DOHH2 (cell line): Measurements from ENCODE around the gene POU2F3.
A peak's percentile ranks its signal among the peaks of the same experiment; 100 is the strongest.

ENCODE experiments used
- H3F3A ChIP-seq: fragments of 200-600 bp; sonication (generic), shearing (Covaris generic); 2 replicates; pipeline ENCODE4 v1.6.0; 2016; ENCODE audit warnings: antibody characterized with exemption, mild to moderate bottlenecking; ENCODE audit not compliant: control insufficient read depth, insufficient read depth
- H3K27ac ChIP-seq: fragments of 200-600 bp; sonication (generic); 2 replicates; pipeline ENCODE4 v1.5.1; 2014; ENCODE audit warnings: low read depth, mild to moderate bottlenecking, low read length, moderate library complexity
- H3K27me3 ChIP-seq: fragments of 200-600 bp; sonication (generic); 2 replicates; pipeline ENCODE4 v1.6.1; 2014; ENCODE audit warnings: mild to moderate bottlenecking, low read length, mixed read lengths; ENCODE audit not compliant: control insufficient read depth
- H3K36me3 ChIP-seq: fragments of 200-600 bp; sonication (generic); 2 replicates; pipeline ENCODE4 v1.6.1; 2014; ENCODE audit warnings: mild to moderate bottlenecking, low read length, moderate library complexity, mixed read lengths; ENCODE audit not compliant: control insufficient read depth
- H3K4me1 ChIP-seq: fragments of 200-600 bp; sonication (generic); 2 replicates; pipeline ENCODE4 v1.6.1; 2014; ENCODE audit warnings: mild to moderate bottlenecking, low read length, mixed read lengths; ENCODE audit not compliant: control insufficient read depth
- H3K4me2 ChIP-seq: fragments of 200-600 bp; sonication (generic); 2 replicates; pipeline ENCODE4 v1.6.0; 2014; ENCODE audit warnings: mild to moderate bottlenecking, low read length, moderate library complexity
- H3K4me3 ChIP-seq: fragments of 200-600 bp; sonication (generic); 2 replicates; pipeline ENCODE4 v1.5.1; 2014; ENCODE audit warnings: mild to moderate bottlenecking, low read length, mixed read lengths
- H3K79me2 ChIP-seq: fragments of 200-600 bp; sonication (generic); 2 replicates; pipeline ENCODE4 v1.6.1; 2014; ENCODE audit warnings: mild to moderate bottlenecking, low read length, mixed read lengths; ENCODE audit not compliant: control insufficient read depth
- H3K9me2 ChIP-seq: fragments of 200-600 bp; sonication (generic); replicated peaks from 2 replicates; pipeline ENCODE4 v1.6.1; 2014; ENCODE audit warnings: mild to moderate bottlenecking, low read length, mixed read lengths; ENCODE audit not compliant: control insufficient read depth
- H3K9me3 ChIP-seq: fragments of 200-600 bp; sonication (generic); 2 replicates; pipeline ENCODE4 v1.6.1; 2014; ENCODE audit warnings: antibody characterized with exemption, low read length, mixed read lengths; ENCODE audit not compliant: control insufficient read depth, insufficient read depth
- H4K20me1 ChIP-seq: fragments of 200-600 bp; sonication (generic); 2 replicates; pipeline ENCODE4 v1.6.0; 2014; ENCODE audit warnings: low read depth, mild to moderate bottlenecking, antibody characterized with exemption, low read length, moderate library complexity; ENCODE audit not compliant: control insufficient read depth, insufficient read depth
- EZH2phosphoT487 ChIP-seq: fragments of 200-600 bp; sonication (generic); IDR thresholded peaks from 2 replicates; pipeline ENCODE4 v1.6.1; 2017; ENCODE audit warnings: borderline replicate concordance, mild to moderate bottlenecking, antibody characterized with exemption, low read length, moderate library complexity, mixed read lengths
- TF ChIP-seq, protein P1 (sequence below): fragments of 200-600 bp; sonication (generic); IDR thresholded peaks from one replicate; pipeline ENCODE4 v1.5.1; 2014; ENCODE audit warnings: antibody characterized with exemption, mild to moderate bottlenecking, low read depth, low read length; ENCODE audit not compliant: poor library complexity, severe bottlenecking

POU2F3 gene

DNA sequence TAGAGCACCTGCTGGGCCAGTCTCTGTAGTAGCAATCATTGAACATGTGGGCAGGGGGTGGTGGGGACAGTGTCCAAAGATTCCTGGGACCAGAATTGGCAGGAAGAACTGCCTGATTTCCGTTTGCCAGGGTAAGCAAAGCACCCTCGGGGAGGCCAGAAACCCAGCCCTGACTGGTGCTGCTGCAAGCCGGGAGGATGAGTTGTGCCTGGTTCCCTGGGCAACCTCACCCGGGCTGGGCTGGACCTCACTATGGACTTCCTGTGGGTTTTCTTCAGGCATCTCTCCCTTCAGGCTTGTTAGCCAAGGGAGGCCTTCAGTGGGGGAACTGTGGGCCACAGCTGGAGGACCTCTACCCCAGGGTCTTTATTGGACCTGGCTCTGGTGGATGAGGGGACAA, 8.0 kb upstream of the POU2F3 start:
- Histone ChIP-seq H3K9me2 (no peaks in the 10 kb centered on the region), H3K9me3 (no peaks in the 10 kb centered on the region), H3K4me1 (peaks cover 8% of the 10 kb centered on the region), H3K4me3 (no peak overlapping the region), H4K20me1 (no peaks in the 10 kb centered on the region), H3K36me3 (no peaks in the 10 kb centered on the region), H3K27me3 (peaks cover 9% of the 10 kb centered on the region), H3K4me2 (no peak overlapping the region), H3F3A (no peaks in the 10 kb centered on the region), H3K79me2 (no peaks in the 10 kb centered on the region), H3K27ac (no peak overlapping the region)
- TF ChIP-seq EZH2phosphoT487: no peak
- TF ChIP-seq, protein P1, sequence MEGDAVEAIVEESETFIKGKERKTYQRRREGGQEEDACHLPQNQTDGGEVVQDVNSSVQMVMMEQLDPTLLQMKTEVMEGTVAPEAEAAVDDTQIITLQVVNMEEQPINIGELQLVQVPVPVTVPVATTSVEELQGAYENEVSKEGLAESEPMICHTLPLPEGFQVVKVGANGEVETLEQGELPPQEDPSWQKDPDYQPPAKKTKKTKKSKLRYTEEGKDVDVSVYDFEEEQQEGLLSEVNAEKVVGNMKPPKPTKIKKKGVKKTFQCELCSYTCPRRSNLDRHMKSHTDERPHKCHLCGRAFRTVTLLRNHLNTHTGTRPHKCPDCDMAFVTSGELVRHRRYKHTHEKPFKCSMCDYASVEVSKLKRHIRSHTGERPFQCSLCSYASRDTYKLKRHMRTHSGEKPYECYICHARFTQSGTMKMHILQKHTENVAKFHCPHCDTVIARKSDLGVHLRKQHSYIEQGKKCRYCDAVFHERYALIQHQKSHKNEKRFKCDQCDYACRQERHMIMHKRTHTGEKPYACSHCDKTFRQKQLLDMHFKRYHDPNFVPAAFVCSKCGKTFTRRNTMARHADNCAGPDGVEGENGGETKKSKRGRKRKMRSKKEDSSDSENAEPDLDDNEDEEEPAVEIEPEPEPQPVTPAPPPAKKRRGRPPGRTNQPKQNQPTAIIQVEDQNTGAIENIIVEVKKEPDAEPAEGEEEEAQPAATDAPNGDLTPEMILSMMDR: no peak

DNA sequence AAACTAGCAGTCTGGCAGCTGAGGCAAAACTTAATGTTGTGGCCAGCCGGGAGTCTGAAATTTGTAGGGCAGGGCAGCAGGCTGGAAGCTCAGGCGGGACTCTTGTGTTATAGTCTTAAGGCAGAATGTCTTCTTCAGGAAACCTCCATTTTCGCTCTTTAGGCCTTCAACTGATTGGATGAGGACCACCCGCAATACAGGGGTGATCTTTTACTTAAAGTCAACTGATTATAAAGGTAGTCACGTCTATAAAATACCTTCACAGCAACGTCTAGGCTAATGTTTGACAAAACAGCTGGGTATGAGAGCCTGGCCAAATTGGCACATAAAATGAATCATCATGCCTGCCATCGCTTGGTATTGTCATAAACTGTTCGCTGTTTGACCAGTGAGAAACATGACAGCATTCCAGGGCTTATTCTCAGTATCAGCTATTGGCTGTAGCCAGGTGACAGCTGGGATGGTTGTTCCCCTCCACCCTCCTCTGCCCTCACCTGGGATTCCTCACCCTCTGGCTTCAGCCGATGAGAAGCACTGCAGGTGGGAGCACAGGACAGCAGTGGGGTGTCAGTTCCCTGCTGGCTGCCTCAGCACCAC, 6.6 kb upstream of the POU2F3 start:
- H3K36me3 ChIP-seq: no peaks in the 10 kb centered on the region
- H3K27ac ChIP-seq: no peak overlapping the region
- TF ChIP-seq, protein P1: no peak
- no peak for TF ChIP-seq EZH2phosphoT487
- H4K20me1 ChIP-seq: no peaks in the 10 kb centered on the region
- no peaks in the 10 kb centered on the region for H3K9me2 ChIP-seq
- H3K4me1 ChIP-seq: peaks cover 8% of the 10 kb centered on the region
- no peak overlapping the region for H3K4me2 ChIP-seq
- H3K27me3 ChIP-seq: peaks cover 15% of the 10 kb centered on the region
- no peaks in the 10 kb centered on the region for H3F3A ChIP-seq
- no peaks in the 10 kb centered on the region for H3K9me3 ChIP-seq
- no peak overlapping the region for H3K4me3 ChIP-seq
- no peaks in the 10 kb centered on the region for H3K79me2 ChIP-seq

DNA sequence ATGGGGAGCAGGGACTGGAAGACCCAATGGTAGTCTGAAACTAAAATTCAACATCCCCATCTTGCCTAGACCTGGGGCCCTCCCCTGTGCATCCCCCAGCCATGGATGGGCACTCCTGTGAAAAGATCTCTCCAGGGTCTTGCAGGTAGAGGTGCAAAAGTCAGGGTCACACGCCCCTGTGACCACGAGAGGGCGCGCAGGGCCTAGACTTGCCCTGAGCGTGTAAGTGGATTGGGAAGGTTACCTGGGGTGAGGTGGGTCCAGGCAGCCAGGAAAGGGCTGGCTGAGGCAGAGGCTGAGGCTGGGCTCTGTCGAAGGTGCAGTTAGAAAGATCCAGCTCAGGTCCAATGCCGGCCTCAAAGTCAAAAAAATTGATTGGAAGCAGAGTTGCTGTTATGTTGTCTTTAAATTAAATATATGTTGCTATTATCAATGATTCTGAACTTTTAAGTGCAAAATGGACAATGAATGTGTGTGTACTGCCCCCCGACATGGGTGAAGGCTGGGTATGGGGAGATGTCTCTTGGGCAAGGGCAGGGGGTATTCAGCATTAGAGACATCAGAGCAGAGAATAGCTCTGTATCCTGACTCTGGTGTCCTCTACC, 4.8 kb upstream of the POU2F3 start:
- Histone ChIP-seq H3F3A (no peaks in the 10 kb centered on the region), H3K4me1 (peaks cover 8% of the 10 kb centered on the region), H3K27ac (no peak overlapping the region), H3K4me3 (no peak overlapping the region), H3K79me2 (no peaks in the 10 kb centered on the region), H3K9me3 (no peaks in the 10 kb centered on the region), H3K36me3 (no peaks in the 10 kb centered on the region), H4K20me1 (no peaks in the 10 kb centered on the region), H3K9me2 (no peaks in the 10 kb centered on the region), H3K27me3 (peaks cover 15% of the 10 kb centered on the region), H3K4me2 (no peak overlapping the region)
- TF ChIP-seq, protein P1: peak; percentile 88
- TF ChIP-seq EZH2phosphoT487: no peak
